Sigmoid colon (tissue), 7 donors: ENCODE data around the gene LRRC46. TPM values are rescaled to one million over a fixed set of nuclear protein-coding genes. Genes with fewer than 3 reads are reported as not detected.

ENCODE experiments used
- DNase-seq: peaks from one replicate; pipeline ENCODE4 v3.0.0-alpha.2; 2019
- H3K27ac ChIP-seq, 4 donors: fragments of 200-600 bp; sonication (generic); one replicate each; pipeline ENCODE4 v1.5.1; 2016 to 2019; ENCODE audit warnings: mild to moderate bottlenecking in 1 of 4
- H3K27me3 ChIP-seq, 3 donors: fragments of 200-600 bp; sonication (generic); one replicate each; pipeline ENCODE4 v1.5.1; 2019; ENCODE audit warnings: mild to moderate bottlenecking in 1 of 3
- H3K36me3 ChIP-seq, 4 donors: fragments of 200-600 bp; sonication (generic); one replicate each; pipeline ENCODE4 v1.5.1; 2016 to 2019
- H3K4me1 ChIP-seq, 4 donors: fragments of 200-600 bp; sonication (generic); one replicate each; pipeline ENCODE4 v1.5.1; 2017 to 2019
- H3K4me3 ChIP-seq, 4 donors: fragments of 200-600 bp; sonication (generic); one replicate each; pipeline ENCODE4 v1.5.1; 2017 to 2019; ENCODE audit warnings: mild to moderate bottlenecking in 2 of 4, moderate library complexity in 1 of 4
- H3K9me3 ChIP-seq, 4 donors: fragments of 200-600 bp in 3 of 4; sonication (generic) in 3 of 4; one replicate each; pipeline versions ENCODE4 v1.5.1 to v1.6.1; 2013 to 2019
- CTCF ChIP-seq, 4 experiments: fragments of 450-650 bp in 3 of 4; fragments of 200-600 bp in 1 of 4; IDR thresholded peaks; one replicate each; pipeline ENCODE4 v1.5.1; 2016 to 2019; ENCODE audit warnings: antibody characterized with exemption in 4 of 4, mild to moderate bottlenecking in 3 of 4, moderate library complexity in 2 of 4
- EP300 ChIP-seq, 4 donors: sonication (generic); formaldehyde crosslinking; IDR thresholded peaks; one replicate each; pipeline ENCODE4 v1.6.1; 2017; ENCODE audit warnings: antibody characterized with exemption in 4 of 4
- POLR2A ChIP-seq, 2 donors: fragments of 450-650 bp; IDR thresholded peaks; one replicate each; pipeline ENCODE4 v1.6.1; 2016; ENCODE audit warnings: antibody characterized with exemption in 2 of 2, mild to moderate bottlenecking in 2 of 2, moderate library complexity in 2 of 2
- POLR2AphosphoS5 ChIP-seq, 4 donors: sonication (generic); formaldehyde crosslinking; IDR thresholded peaks; one replicate each; pipeline ENCODE4 v1.6.1; 2017; ENCODE audit warnings: antibody characterized with exemption in 4 of 4
- WGBS, 2 donors: extraction: QIAGEN DNeasy Blood & Tissue Kit; methylation state at CpG; one replicate each; pipeline ENCODE4 v1.1.7; 2013; 5-methylcytosine and 5-hydroxymethylcytosine counted together
- intact Hi-C: fragments of 100-400 bp; cut with DNase I; formaldehyde crosslinking; loops from one replicate; pipeline ENCODE4 v1.15.1; 2023
- polyA plus RNA-seq, 3 donors: library from polyadenylated mRNA; stranded (reverse); fragments of 200-250 nt; gene quantifications; one replicate each; pipeline ENCODE4 v1.2.3, GENCODE V29; 2013
- total RNA-seq, 4 donors: library from RNA; depleted of rRNA; stranded (reverse); fragments of >200 nt; gene quantifications; one replicate each; pipeline ENCODE4 v1.1.0, GENCODE V29; 2016
- donor health status: healthy with polysubstance abuse.
- donor health status: Bipolar disorder and iron deficiency.
- donor health status: healthy.

LRRC46 gene
- total and polyA plus RNA-seq, 7 donors: 0.28 to 0.48 (median 0.36) TPM; not detected in 4

- peaks cover 5 to 59% (median 43%) of the 10 kb centered on the region in 3 donors for H3K27me3 ChIP-seq
- no peaks in the 10 kb centered on the region for H3K9me3 ChIP-seq
- TF ChIP-seq CTCF (IDR thresholded peaks at IDR 0.05): no peak
- TF ChIP-seq EP300 (IDR thresholded peaks at IDR 0.05): no peak
- no peak for TF ChIP-seq POLR2A (IDR thresholded peaks at IDR 0.05)
- TF ChIP-seq POLR2AphosphoS5 (IDR thresholded peaks at IDR 0.05): no peak
- H3K4me3 ChIP-seq: no peak overlapping the region
- no peaks in the 10 kb centered on the region for H3K4me1 ChIP-seq
- H3K36me3 ChIP-seq: no peaks in the 10 kb centered on the region
- 92% methylated on average over 5 of the region's 5 CpGs for WGBS, 2 donors
- no peak for DNase-seq
- H3K27ac ChIP-seq: no peak overlapping the region
- intact Hi-C loops: no loop called here
These were observed 28.9 kb downstream of the LRRC46 start for GRCh38 chr17:47860386-47860785.

- Histone ChIP-seq H3K4me3 (no peak overlapping the region), H3K27ac (no peak overlapping the region), H3K4me1 (no peaks in the 10 kb centered on the region), H3K27me3 (peaks cover 0 to 49% (median 24%) of the 10 kb centered on the region in 3 donors), H3K36me3 (no peaks in the 10 kb centered on the region), H3K9me3 (no peaks in the 10 kb centered on the region)
- intact Hi-C loops: no loop called here
- TF ChIP-seq EP300 (IDR thresholded peaks at IDR 0.05) (no peak), POLR2A (IDR thresholded peaks at IDR 0.05) (no peak), POLR2AphosphoS5 (IDR thresholded peaks at IDR 0.05) (no peak), CTCF (IDR thresholded peaks at IDR 0.05) (no peak)
- DNase-seq: no peak
- 48 to 75% methylated on average over 7 of the region's 7 CpGs for WGBS, 2 donors
These were observed 31.4 kb downstream of the LRRC46 start for GRCh38 chr17:47862621-47863440.

GRCh38 chr17:47864791-47865216 lies 33.3 kb downstream of the LRRC46 start:
- H3K36me3 ChIP-seq: no peaks in the 10 kb centered on the region
- peaks cover 0 to 54% (median 18%) of the 10 kb centered on the region in 3 donors for H3K27me3 ChIP-seq
- no peak overlapping the region for H3K27ac ChIP-seq
- WGBS, 2 donors: 7 to 32% methylated on average over 7 of the region's 7 CpGs
- TF ChIP-seq EP300 (IDR thresholded peaks at IDR 0.05) (no peak), POLR2A (IDR thresholded peaks at IDR 0.05) (no peak), CTCF (IDR thresholded peaks at IDR 0.05) (no peak), POLR2AphosphoS5 (IDR thresholded peaks at IDR 0.05) (no peak)
- no peaks in the 10 kb centered on the region for H3K9me3 ChIP-seq
- no peak overlapping the region for H3K4me3 ChIP-seq
- no peak for DNase-seq
- no peaks in the 10 kb centered on the region for H3K4me1 ChIP-seq
- intact Hi-C loops: no loop called here

- Histone ChIP-seq H3K9me3 (no peaks in the 10 kb centered on the region), H3K27ac (no peak overlapping the region), H3K4me1 (no peaks in the 10 kb centered on the region), H3K27me3 (peaks cover 0 to 64% (median 19%) of the 10 kb centered on the region in 3 donors), H3K4me3 (no peak overlapping the region), H3K36me3 (no peaks in the 10 kb centered on the region)
- 80 to 89% methylated on average over 20 of the region's 20 CpGs for WGBS, 2 donors
- no peak for DNase-seq
- TF ChIP-seq EP300 (IDR thresholded peaks at IDR 0.05) (no peak), CTCF (IDR thresholded peaks at IDR 0.05) (no peak), POLR2AphosphoS5 (IDR thresholded peaks at IDR 0.05) (no peak), POLR2A (IDR thresholded peaks at IDR 0.05) (no peak)
- intact Hi-C loops: no loop called here
These were observed 35.5 kb downstream of the LRRC46 start for GRCh38 chr17:47866941-47867340.
